ENCODE measurements around the gene XPO6.

DNA sequence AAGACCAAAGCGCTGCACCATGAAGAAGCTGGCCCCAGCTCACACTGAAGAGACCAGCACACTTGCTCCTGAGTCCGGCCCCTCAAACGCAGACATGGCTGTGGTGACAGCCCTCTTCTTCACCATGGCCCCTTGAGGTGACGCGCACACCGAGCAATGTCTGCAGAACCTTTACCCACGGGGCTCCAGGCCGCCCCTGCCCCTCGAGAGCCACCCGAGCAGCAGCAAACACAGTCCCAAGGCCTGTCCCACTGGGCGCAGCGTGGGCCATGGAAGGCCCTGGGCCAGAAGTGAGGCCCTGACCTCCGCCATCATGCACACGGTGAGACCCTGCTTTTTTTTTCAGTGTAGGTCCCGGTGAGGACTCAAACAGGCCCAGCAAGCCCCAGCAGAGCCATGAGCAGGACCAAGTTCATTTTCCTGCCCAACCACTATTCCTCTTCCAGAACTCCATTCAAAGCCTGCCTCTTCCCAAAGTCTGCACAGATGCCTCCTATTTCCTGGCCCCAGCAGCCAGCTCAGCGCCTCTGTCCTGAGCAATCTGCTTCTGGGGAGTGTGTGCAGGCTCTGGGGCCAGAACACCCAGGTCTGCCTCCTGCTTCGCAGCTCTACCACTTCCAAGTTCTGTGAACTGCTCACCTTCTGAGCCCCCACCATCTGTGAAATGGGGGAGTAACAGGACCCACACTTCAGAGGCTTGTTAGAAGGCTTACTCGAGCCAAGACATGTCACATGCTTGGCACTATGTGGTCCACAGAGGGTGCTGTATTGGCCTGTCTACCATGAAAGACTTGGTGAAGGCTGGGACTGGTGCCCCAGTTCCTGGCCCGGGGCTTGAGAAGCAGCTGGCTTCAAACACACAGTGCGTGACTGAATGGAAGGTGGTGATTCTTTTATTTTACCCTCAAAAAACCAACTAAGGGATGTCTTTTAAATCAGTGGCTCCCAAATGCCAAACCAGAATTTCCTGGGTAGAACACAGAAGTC is 112.5 kb downstream of the XPO6 start:
- TF ChIP-seq, protein P1, sequence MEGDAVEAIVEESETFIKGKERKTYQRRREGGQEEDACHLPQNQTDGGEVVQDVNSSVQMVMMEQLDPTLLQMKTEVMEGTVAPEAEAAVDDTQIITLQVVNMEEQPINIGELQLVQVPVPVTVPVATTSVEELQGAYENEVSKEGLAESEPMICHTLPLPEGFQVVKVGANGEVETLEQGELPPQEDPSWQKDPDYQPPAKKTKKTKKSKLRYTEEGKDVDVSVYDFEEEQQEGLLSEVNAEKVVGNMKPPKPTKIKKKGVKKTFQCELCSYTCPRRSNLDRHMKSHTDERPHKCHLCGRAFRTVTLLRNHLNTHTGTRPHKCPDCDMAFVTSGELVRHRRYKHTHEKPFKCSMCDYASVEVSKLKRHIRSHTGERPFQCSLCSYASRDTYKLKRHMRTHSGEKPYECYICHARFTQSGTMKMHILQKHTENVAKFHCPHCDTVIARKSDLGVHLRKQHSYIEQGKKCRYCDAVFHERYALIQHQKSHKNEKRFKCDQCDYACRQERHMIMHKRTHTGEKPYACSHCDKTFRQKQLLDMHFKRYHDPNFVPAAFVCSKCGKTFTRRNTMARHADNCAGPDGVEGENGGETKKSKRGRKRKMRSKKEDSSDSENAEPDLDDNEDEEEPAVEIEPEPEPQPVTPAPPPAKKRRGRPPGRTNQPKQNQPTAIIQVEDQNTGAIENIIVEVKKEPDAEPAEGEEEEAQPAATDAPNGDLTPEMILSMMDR (IDR thresholded peaks at IDR 0.05), result no peak
- TF ChIP-seq POLR2A (IDR thresholded peaks at IDR 0.05), result no peak

All from tibial nerve (tissue), 3 donors.